Renal cortex interstitium (tissue), 11 donors: ENCODE measurements around the gene SPINDOC. TPM values are rescaled to one million over a fixed set of nuclear protein-coding genes. Genes with fewer than 3 reads are reported as not detected.
A peak's percentile ranks its signal among the peaks of the same experiment; 100 is the strongest.
"Not testable (repeated sequence)": the region's sequence is repeated elsewhere in the genome, so short reads cannot be mapped to it uniquely, and the experiment has no call there.

ENCODE experiments used
- DNase-seq, 11 donors: peaks; one replicate each; pipeline ENCODE4 v3.0.0-alpha.2; 2013; ENCODE audit warnings: low read depth in 9 of 11, low spot score in 4 of 11; ENCODE audit errors: extremely low read depth in 1 of 11
- polyA plus RNA-seq, 3 donors: library from polyadenylated mRNA; unstranded; fragments of 120-200 nt; gene quantifications; one replicate each; pipeline ENCODE4 v1.2.1, GENCODE V29; 2013; ENCODE audit not compliant: insufficient read length in 3 of 3

The SPINDOC gene
- polyA plus RNA-seq, 3 donors = 26.4 to 39.7 (median 32.1) TPM

- no peak for DNase-seq
Measured at GRCh38 chr11:63843041-63843440, 29.8 kb downstream of the SPINDOC start.

DNA sequence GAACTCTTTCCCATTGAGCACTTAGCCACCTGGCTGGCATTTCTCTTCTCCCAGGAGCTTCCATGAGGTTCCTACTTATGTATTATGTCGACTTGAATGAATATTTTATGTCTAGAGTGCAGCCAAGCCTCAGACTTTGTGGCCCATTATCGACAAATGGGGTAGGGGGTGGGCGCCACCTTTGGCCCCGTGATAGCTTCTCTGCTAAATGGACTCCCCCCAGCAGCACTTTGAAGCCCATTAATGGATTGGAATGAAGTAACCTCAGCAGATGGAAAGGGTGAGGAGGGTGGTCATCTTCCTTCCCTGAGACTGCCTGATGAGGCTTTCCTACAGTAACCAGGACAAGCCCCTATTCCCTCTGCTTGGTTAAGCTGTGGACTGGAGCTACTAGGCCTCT is 31.6 kb downstream of the SPINDOC start:
- DNase-seq = no peak

DNA sequence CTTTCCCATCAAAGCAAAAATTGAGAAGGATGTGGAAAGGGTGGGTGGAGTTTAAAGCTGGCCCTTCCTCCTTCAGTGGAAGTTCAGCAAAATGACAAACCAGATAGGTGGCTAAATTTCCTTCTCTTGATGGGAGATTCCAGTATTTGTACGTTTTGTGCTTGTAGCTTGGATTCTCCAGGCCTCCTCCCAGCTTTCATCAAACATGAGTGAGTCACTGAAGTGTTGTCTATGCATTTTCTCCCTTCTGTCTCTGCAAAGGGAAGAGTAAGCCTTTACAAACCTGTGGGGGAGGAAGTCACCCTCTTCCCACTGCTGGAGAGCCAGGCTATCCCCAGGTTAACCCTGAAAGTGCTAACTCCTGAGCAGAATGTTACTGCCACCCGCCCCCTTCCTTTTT is 32.0 kb downstream of the SPINDOC start:
- no peak for DNase-seq

DNA sequence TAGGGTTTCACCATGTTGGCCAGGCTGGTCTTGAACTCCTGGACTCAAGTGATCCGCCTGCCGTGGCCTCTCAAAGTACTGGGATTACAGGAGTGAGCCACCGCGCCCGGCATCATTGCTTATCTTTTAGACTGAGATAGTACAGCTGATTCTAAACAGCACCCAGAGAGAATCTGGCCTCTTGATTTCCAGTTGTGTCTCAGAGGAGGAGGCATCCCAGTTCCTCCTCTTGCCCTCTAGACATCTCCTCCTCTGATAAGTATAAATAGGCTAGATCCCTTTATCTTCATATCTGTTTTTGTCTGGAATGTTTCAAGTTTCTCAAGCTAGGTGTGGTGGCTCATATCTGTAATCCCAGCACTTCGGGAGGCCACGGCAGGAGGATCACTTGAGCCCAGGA is 32.7 kb downstream of the SPINDOC start:
- DNase-seq = no peak

DNA sequence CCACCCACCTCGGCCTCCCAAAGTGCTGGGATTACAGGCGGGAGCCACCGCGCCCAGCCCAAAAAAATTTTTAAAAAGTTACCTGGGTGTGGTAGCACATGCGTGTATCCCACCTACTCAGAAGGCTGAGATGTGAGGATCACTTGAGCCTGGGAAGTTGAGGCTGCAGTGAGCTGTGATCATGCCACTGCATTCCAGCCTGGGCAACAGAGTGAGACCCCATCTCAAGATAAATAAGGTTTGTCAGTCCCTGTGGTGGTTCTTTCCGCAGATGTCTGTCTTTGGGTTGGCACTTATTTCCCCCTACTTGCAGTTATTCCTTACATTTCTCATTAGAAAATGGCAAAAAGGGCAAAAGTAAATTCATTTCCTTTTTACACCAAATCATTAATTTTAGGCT is 33.6 kb downstream of the SPINDOC start:
- DNase-seq = no peak

GRCh38 chr11:63847363-63847762 is 34.1 kb downstream of the SPINDOC start:
- DNase-seq = peak in 1 of 11 donors; percentile 45

DNA sequence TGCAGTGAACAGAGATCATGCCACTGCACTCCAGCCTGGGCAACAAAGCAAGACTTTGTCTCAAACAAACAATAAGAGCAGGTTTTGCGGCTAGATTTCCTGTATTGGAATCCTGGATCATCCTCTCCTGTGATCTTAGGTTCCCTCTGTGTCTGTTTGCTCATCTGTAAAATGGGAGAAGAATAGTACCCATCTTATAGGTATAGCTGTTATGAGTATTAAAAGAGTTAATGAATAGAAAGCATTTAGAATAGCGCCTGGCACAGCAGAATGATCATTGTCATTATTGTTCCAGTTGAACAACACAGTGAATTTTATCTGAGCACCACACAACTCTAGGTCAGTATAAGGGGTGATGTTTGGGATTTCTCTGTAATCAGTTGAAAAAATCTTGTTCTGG is 36.4 kb downstream of the SPINDOC start:
- no peak for DNase-seq

- no peak for DNase-seq
Measured at GRCh38 chr11:63850920-63851319, 37.7 kb downstream of the SPINDOC start.

- DNase-seq = no peak
Measured at GRCh38 chr11:63851364-63851763, 38.1 kb downstream of the SPINDOC start.

- no peak for DNase-seq
Measured at GRCh38 chr11:63853476-63853875, 40.2 kb downstream of the SPINDOC start.

DNA sequence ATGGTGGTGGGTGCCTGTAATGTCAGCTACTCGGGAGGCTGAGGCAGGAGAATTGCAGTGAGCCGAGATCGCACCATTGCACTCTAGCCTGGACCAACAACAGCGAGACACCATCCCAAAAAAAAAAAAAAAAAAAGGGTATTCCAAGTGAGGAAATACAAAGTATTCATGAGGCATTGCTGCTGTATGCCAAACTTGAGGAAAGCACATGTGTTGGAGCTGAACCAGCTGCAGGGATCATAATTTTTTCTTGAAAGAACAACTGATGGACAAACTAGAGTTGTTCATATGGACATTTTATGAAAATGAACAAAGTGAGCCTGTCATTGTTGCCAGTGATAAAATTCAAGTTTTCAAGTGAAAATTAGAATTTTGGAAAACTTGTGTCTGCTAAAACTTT is 41.4 kb downstream of the SPINDOC start:
- DNase-seq = no peak

GRCh38 chr11:63855975-63856374 is 42.7 kb downstream of the SPINDOC start:
- no peak for DNase-seq

- DNase-seq = no peak
Measured at GRCh38 chr11:63858628-63859550, 45.6 kb downstream of the SPINDOC start.

GRCh38 chr11:63862923-63863322 is 49.7 kb downstream of the SPINDOC start:
- no peak for DNase-seq

GRCh38 chr11:63863620-63864019 is 50.4 kb downstream of the SPINDOC start:
- DNase-seq = not testable (repeated sequence)

- DNase-seq = no peak
Measured at GRCh38 chr11:63866211-63866610, 53.0 kb downstream of the SPINDOC start.

- no peak for DNase-seq
Measured at GRCh38 chr11:63867511-63867910, 54.3 kb downstream of the SPINDOC start.

DNA sequence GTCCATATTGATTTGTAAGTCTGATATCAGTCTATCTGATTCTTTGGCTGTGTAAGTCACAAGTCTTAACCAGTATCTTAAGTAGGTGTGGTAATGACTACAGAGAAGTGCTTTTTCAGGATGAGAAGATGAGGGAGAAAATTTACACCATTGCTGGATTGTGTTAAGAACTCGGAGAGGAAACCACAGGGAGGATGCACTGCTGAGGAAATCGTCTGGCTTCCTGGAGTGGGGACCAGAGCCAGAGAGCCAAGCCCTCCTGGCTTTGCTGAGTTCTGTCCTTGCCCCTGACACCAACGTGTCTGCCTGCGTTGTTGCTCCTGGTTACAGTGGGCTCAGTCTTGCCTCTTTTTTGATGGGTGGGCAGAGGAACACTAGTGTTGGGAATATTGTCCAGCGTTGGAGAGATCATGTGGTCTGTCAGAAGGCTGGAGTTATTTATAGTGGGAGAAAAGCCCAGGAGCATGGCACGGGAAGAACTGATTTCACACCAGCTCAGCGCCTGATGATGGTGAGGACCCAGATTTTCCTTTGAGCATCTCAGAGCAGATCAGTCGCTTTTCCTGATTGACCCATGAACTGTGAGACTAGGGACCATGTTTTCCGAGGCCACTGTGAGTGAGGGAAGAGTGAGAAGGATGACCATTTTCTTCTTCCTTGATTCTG is 55.3 kb downstream of the SPINDOC start:
- no peak for DNase-seq

DNA sequence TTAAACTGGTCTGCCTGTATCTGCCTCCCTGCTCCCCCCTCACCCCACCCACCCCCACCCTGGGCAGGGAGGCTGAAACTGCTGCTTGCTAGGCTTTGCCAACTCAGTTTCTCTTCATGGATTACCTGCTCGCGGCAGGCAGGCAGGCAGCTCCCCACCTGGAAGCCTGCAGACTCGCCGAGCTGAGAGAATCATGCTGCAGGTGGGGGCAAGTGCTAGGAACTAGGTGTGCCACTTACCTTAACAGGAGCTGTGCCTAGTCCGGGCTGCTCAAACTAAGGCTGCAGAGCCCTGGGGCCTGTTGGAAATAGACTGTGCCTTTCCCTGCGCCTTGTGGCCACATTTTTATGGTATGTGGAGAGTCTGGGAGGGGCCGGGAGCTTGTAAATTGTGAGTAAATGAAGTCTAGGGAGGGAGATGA is 55.9 kb downstream of the SPINDOC start:
- no peak for DNase-seq

GRCh38 chr11:63869683-63870082 is 56.4 kb downstream of the SPINDOC start:
- DNase-seq = no peak
